GM12878 (cell line): ENCODE results near the gene NMRK2. TPM values are rescaled to one million over a fixed set of nuclear protein-coding genes. Genes with fewer than 3 reads are reported as not detected.

Experiments used
- ATAC-seq: fragments of 200-7000 bp; cut with Tn5 transposase; 3 replicates; pipeline ENCODE4 v1.9.1; 2020; ENCODE audit warnings: mild to moderate bottlenecking, moderate library complexity
- BruUV-seq: library from RNA; stranded (reverse); fragments of 400-500 nt; replicated peaks from 2 replicates; lab custom pipeline; 2021; lab: Mats Ljungman, UMichigan
- CTCF ChIA-PET: fragments of 300-600 bp; sonication (Branson Sonifier 250); formaldehyde crosslinking; extraction: SDS; loops from one replicate; lab custom pipeline; 2021; ENCODE audit warnings: inconsistent platforms; lab: Yijun Ruan, JAX
- POLR2A ChIA-PET: fragments of 350-600 bp; formaldehyde crosslinking; extraction: SDS; loops from one replicate; lab custom pipeline; 2021; ENCODE audit warnings: inconsistent platforms; lab: Charles Lee
- RAD21 ChIA-PET: fragments of 300-600 bp; sonication (Branson Sonifier 250); formaldehyde crosslinking; loops from one replicate; lab custom pipeline; 2023; ENCODE audit warnings: antibody characterized with exemption; ENCODE audit not compliant: unreplicated experiment; lab: Charles Lee
- SMC1A ChIA-PET: fragments of 300-600 bp; sonication (Branson Sonifier 250); formaldehyde crosslinking; loops from one replicate; lab custom pipeline; 2023; ENCODE audit not compliant: unreplicated experiment, uncharacterized antibody; lab: Charles Lee
- DNase-seq: peaks from one replicate; pipeline ENCODE4 v3.0.0-alpha.2; 2011; ENCODE audit warnings: low read depth, low spot score
- FAIRE-seq: peaks from 3 replicates; lab custom pipeline; 2011; peaks lifted over from hg19 to GRCh38; lab: Jason Lieb, UNC
- H2AFZ ChIP-seq: 2 replicates; pipeline ENCODE4 v1.6.0; 2011; ENCODE audit warnings: low read depth, low read length, control low read depth; ENCODE audit not compliant: control insufficient read depth
- H3K27ac ChIP-seq: 2 replicates; pipeline ENCODE4 v1.5.1; 2011; ENCODE audit warnings: control low read depth; ENCODE audit not compliant: control insufficient read depth, insufficient read depth
- H3K27me3 ChIP-seq, 2 experiments: replicated peaks in 1 of 2; 2 replicates each; pipeline versions ENCODE4 v1.6.0 to v1.6.1; 2011; ENCODE audit warnings: low read length in 1 of 2; ENCODE audit not compliant: control insufficient read depth in 2 of 2, insufficient read depth in 2 of 2
- H3K36me3 ChIP-seq, 2 experiments: 2 replicates each; pipeline ENCODE4 v1.5.1; 2011; ENCODE audit warnings: low read length in 1 of 2; ENCODE audit not compliant: control insufficient read depth in 2 of 2, insufficient read depth in 2 of 2
- H3K4me1 ChIP-seq: 2 replicates; pipeline ENCODE4 v1.6.1; 2011; ENCODE audit warnings: mild to moderate bottlenecking, low read length, moderate library complexity, mixed read lengths; ENCODE audit not compliant: control insufficient read depth, insufficient read depth
- H3K4me2 ChIP-seq: 2 replicates; pipeline ENCODE4 v1.6.0; 2011; ENCODE audit warnings: control low read depth; ENCODE audit not compliant: control insufficient read depth, insufficient read depth
- H3K4me3 ChIP-seq: fragments of 200-600 bp; sonication (generic); 2 replicates; pipeline ENCODE4 v1.5.1; 2016
- H3K79me2 ChIP-seq: 2 replicates; pipeline ENCODE4 v1.6.0; 2011; ENCODE audit warnings: low read length; ENCODE audit not compliant: control insufficient read depth, insufficient read depth
- H3K9ac ChIP-seq: 2 replicates; pipeline ENCODE4 v1.8.0; 2011; ENCODE audit warnings: low read length, control low read depth, mixed read lengths; ENCODE audit not compliant: control insufficient read depth, insufficient read depth
- H3K9me3 ChIP-seq: replicated peaks from 3 replicates; pipeline ENCODE4 v1.5.1; 2011; ENCODE audit warnings: mild to moderate bottlenecking, low read length; ENCODE audit not compliant: control insufficient read depth, insufficient read depth
- H4K20me1 ChIP-seq: 2 replicates; pipeline ENCODE4 v1.6.0; 2011; ENCODE audit not compliant: control insufficient read depth, insufficient read depth
- ATF2 ChIP-seq: IDR thresholded peaks from 2 replicates; pipeline ENCODE4 v1.6.1; 2012; ENCODE audit warnings: low read length, inconsistent platforms
- GABPA ChIP-seq: IDR thresholded peaks from 2 replicates; pipeline ENCODE4 v1.6.1; 2014; ENCODE audit warnings: antibody characterized with exemption, low read depth, mild to moderate bottlenecking, inconsistent platforms
- MLLT1 ChIP-seq: fragments of 450-650 bp; IDR thresholded peaks from 2 replicates; pipeline ENCODE4 v1.6.1; 2016; ENCODE audit warnings: mild to moderate bottlenecking
- POLR2A ChIP-seq: IDR thresholded peaks from 2 replicates; pipeline ENCODE4 v1.6.1; 2011; ENCODE audit warnings: low read depth, mild to moderate bottlenecking, low read length
- SRF ChIP-seq, 2 experiments: IDR thresholded peaks; 2 replicates each; pipeline ENCODE4 v1.6.1; 2011; ENCODE audit warnings: low read depth in 2 of 2, low read length in 2 of 2, mild to moderate bottlenecking in 1 of 2, moderate library complexity in 1 of 2
- WGBS: methylation state at CpG from one replicate; pipeline ENCODE4 v1.1.6; 2016; ENCODE audit warnings: low lambda C conversion rate; ENCODE audit not compliant: insufficient replicate concordance, insufficient coverage; ENCODE audit errors: missing lambda C conversion rate; 5-methylcytosine and 5-hydroxymethylcytosine counted together
- in situ Hi-C: fragments of 300-500 bp; cut with MboI; formaldehyde crosslinking; loops from 9 replicates; pipeline ENCODE4 v1.14.3; 2018; ENCODE audit warnings: mixed read lengths
- intact Hi-C: fragments of 100-400 bp; cut with micrococcal nuclease; formaldehyde crosslinking; loops from one replicate; pipeline ENCODE4 v1.14.2; 2022; ENCODE audit not compliant: unreplicated experiment
- polyA plus RNA-seq, 11 experiments: library from polyadenylated mRNA; depleted of rRNA in 4 of 11; unstranded in 6 of 11; stranded (reverse) in 5 of 11; fragments of >200 nt; fragmentation: Nextera tagmentation in 4 of 11; fragmentation: Illumina TruSeq in 1 of 11; extraction: Ambion mirVana in 4 of 11; extraction: Trizol in 1 of 11; gene quantifications; 1 replicate in 1 of 11; 2 replicates in 10 of 11; pipeline versions ENCODE4 v1.2.1 to v1.2.3, GENCODE V29; 2011 to 2016; ENCODE audit warnings: inconsistent platforms in 2 of 11, missing spikeins in 2 of 11, low read depth in 1 of 11
- total RNA-seq, 4 experiments: library from RNA; depleted of rRNA in 3 of 4; stranded (reverse); fragments of >200 nt in 3 of 4; fragmentation: Illumina TruSeq in 1 of 4; extraction: Trizol in 1 of 4; gene quantifications; 2 replicates each; pipeline versions ENCODE4 v1.2.1 to v1.2.3, GENCODE V29; 2013 to 2021

The NMRK2 gene
- total and polyA plus RNA-seq, 10 of the 15 experiments (the other 5 are each of a cell fraction or from before 2014, with no cell fraction given): 0.14 to 0.15 TPM; not detected in 8

- TF ChIP-seq ATF2 (no peak), MLLT1 (no peak)
- TF ChIP-seq, all 136 proteins: peak for 4
Observed at GRCh38 chr19:3981736-3982681, 49.1 kb downstream of the NMRK2 start (continued).

DNA sequence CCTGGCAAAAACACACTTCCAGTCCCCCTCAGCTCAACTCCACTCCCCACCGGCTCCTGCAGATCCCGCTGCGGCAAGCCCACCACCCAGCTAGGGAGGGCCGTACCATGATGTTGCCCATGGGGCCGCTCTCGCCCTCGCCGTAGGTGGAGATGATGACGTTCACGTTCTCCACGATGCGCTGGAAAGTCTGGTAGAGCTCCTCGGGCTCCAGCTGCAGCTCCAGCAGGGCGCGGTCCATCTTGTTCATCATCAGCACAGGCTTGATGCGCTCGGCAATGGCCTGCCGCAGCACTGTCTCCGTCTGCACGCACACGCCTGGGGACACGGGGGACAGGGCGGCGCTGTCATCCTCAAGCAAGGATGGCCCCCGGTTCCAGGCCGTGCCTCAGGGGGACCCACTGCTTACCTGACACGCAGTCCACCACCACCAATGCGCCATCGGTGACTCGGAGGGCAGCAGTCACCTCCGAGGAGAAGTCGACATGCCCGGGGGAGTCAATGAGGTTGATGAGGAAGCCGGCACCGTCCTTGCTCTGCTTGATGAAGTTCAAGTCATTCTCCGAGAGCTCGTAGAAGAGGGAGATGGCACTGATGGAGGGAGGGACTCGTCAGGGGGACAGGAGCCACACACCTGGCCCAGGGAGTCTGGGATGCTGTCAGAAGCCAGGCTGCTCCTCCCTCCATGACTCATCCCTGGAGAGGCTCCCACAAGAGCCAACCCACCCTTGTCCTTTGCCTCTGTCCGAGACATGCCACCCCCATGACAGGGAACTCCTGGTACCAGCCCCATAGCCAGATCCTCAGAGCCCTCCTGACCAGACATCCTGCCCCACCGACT, 50.1 kb downstream of the NMRK2 start:
- peak; percentile 81 for TF ChIP-seq POLR2A
- peak in 1 of 2 experiments; percentile 19; a peak in 1 of 4 replicates for TF ChIP-seq SRF (IDR thresholded peaks at IDR 0.05; ENCODE audit: low read depth in 2 of 2, low read length in 2 of 2)
- no peak for TF ChIP-seq GABPA
- TF ChIP-seq MLLT1: peak; percentile 26; the same call in 1 of the 2 replicates
- H3K4me3 ChIP-seq: peak overlapping the region; percentile 97
- ATAC-seq (no peak), FAIRE-seq (no peak), DNase-seq (no peak)
- H3K27me3 ChIP-seq: no peaks in the 10 kb centered on the region
- peaks cover 48% of the 10 kb centered on the region for H4K20me1 ChIP-seq
- peaks cover 14% of the 10 kb centered on the region for H3K4me1 ChIP-seq
- no TSS peak for BruUV-seq
- H3K27ac ChIP-seq: peak overlapping the region; percentile 79; the same call in 1 of the 2 replicates
- H3K9ac ChIP-seq: peak overlapping the region; percentile 96
- peaks cover 71% of the 10 kb centered on the region for H3K79me2 ChIP-seq
- H2AFZ ChIP-seq: no peak overlapping the region
- ChIA-PET SMC1A (no interaction called here), RAD21 (no interaction called here), POLR2A (interaction anchor here (1.9 kb wide), 1 partner anchor 12 kb away, joined by 8 read pairs; the partner anchor contains the start of gene DAPK3), CTCF (interaction anchor here (1.0 to 1.2 kb wide), 2 partner anchors 24 to 157 kb away, joined by 3 to 4 read pairs; partner anchors contain the start of gene PIAS4)
- H3K9me3 ChIP-seq: no peaks in the 10 kb centered on the region
- intact Hi-C loops (no loop called here), in situ Hi-C loops (no loop called here)
- H3K4me2 ChIP-seq: peak overlapping the region; percentile 89
- 83% methylated on average over 40 of the region's 40 CpGs for WGBS
- H3K36me3 ChIP-seq: peaks cover 40 to 56% of the 10 kb centered on the region in 2 experiments
